Parathyroid adenoma (tissue), 2 donors: ENCODE results near the gene ISLR.

Source experiments
- H2AFZ ChIP-seq: fragments of 300-600 bp; sonication (generic); one replicate; pipeline ENCODE4 v1.7.0; 2017; ENCODE audit warnings: antibody characterized with exemption, mild to moderate bottlenecking
- H3K27ac ChIP-seq: fragments of 300-600 bp; sonication (generic); one replicate; pipeline ENCODE4 v1.7.0; 2017
- H3K27me3 ChIP-seq: fragments of 300-600 bp; sonication (generic); one replicate; pipeline ENCODE4 v1.7.0; 2017; ENCODE audit warnings: low read length; ENCODE audit not compliant: control insufficient read depth, insufficient read depth
- H3K36me3 ChIP-seq: fragments of 300-600 bp; sonication (generic); one replicate; pipeline ENCODE4 v1.7.0; 2017; ENCODE audit warnings: low read length; ENCODE audit not compliant: control insufficient read depth, insufficient read depth
- H3K4me1 ChIP-seq: fragments of 300-600 bp; sonication (generic); one replicate; pipeline ENCODE4 v1.7.0; 2017; ENCODE audit warnings: control low read depth
- H3K4me2 ChIP-seq: fragments of 300-600 bp; sonication (generic); one replicate; pipeline ENCODE4 v1.7.0; 2017; ENCODE audit warnings: low read length
- H3K4me3 ChIP-seq: fragments of 300-600 bp; sonication (generic); one replicate; pipeline ENCODE4 v1.7.0; 2017; ENCODE audit warnings: low read depth, low read length
- H3K79me2 ChIP-seq: fragments of 300-600 bp; sonication (generic); one replicate; pipeline ENCODE4 v1.7.0; 2017; ENCODE audit warnings: control low read depth
- H3K9ac ChIP-seq: fragments of 300-600 bp; sonication (generic); one replicate; pipeline ENCODE4 v1.7.0; 2017; ENCODE audit warnings: mild to moderate bottlenecking
- H3K9me3 ChIP-seq: fragments of 300-600 bp; sonication (generic); one replicate; pipeline ENCODE4 v1.7.0; 2017; ENCODE audit warnings: low read length; ENCODE audit not compliant: control insufficient read depth
- TF ChIP-seq, protein P1 (sequence below): fragments of 300-600 bp; sonication (generic); IDR thresholded peaks from one replicate; pipeline ENCODE4 v1.7.0; 2017; ENCODE audit warnings: antibody characterized with exemption, mild to moderate bottlenecking
- donor health status: primary hyperparathyroidism.

ISLR gene

DNA sequence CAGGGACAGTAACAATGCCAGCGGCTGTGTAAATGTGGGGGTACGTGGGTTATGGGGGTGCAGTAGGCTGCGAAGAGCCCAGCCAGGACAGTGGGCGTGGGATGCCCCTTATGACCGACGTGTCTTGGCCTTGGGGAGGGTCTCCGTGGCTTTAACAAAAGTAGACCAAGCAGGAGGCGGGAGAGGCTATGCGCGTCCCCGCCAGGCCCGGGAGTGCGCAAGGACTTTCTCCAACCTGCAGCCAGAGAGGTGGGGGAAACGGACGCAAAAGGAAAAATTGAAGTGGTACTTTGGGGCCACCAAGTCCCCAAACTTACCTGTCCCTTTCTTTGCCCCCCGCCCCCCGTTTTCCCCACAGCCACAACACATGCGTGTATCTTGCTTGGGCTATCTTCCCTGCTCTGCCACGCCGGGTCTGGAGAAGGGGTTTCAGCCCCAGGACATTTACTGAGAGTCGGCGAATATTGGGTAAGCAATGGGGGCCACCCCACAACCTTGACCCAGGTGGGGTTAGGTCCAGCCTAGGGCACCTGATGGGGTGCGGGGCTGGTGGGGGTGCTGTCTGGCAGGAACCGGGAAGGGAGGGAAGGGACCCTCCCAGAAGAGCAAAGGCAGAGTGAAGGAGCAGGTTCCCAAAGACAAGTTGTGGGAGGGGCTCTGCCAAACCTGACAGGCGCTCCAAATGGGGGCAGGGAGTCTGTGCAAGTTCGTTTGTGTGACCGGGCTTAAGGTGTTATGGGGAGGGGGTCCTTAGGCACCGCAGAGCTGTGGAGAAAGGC, 42.5 kb upstream of the ISLR start:
- H3K27ac ChIP-seq, result no peak overlapping the region
- H3K4me3 ChIP-seq, result no peak overlapping the region
- no peak overlapping the region for H3K4me2 ChIP-seq
- no peaks in the 10 kb centered on the region for H3K4me1 ChIP-seq
- H3K79me2 ChIP-seq, result no peaks in the 10 kb centered on the region
- peaks cover 6% of the 10 kb centered on the region for H3K27me3 ChIP-seq
- H3K36me3 ChIP-seq, result no peaks in the 10 kb centered on the region
- H3K9me3 ChIP-seq, result no peaks in the 10 kb centered on the region
- no peak overlapping the region for H2AFZ ChIP-seq
- TF ChIP-seq, protein P1, sequence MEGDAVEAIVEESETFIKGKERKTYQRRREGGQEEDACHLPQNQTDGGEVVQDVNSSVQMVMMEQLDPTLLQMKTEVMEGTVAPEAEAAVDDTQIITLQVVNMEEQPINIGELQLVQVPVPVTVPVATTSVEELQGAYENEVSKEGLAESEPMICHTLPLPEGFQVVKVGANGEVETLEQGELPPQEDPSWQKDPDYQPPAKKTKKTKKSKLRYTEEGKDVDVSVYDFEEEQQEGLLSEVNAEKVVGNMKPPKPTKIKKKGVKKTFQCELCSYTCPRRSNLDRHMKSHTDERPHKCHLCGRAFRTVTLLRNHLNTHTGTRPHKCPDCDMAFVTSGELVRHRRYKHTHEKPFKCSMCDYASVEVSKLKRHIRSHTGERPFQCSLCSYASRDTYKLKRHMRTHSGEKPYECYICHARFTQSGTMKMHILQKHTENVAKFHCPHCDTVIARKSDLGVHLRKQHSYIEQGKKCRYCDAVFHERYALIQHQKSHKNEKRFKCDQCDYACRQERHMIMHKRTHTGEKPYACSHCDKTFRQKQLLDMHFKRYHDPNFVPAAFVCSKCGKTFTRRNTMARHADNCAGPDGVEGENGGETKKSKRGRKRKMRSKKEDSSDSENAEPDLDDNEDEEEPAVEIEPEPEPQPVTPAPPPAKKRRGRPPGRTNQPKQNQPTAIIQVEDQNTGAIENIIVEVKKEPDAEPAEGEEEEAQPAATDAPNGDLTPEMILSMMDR, result no peak
- no peak overlapping the region for H3K9ac ChIP-seq

DNA sequence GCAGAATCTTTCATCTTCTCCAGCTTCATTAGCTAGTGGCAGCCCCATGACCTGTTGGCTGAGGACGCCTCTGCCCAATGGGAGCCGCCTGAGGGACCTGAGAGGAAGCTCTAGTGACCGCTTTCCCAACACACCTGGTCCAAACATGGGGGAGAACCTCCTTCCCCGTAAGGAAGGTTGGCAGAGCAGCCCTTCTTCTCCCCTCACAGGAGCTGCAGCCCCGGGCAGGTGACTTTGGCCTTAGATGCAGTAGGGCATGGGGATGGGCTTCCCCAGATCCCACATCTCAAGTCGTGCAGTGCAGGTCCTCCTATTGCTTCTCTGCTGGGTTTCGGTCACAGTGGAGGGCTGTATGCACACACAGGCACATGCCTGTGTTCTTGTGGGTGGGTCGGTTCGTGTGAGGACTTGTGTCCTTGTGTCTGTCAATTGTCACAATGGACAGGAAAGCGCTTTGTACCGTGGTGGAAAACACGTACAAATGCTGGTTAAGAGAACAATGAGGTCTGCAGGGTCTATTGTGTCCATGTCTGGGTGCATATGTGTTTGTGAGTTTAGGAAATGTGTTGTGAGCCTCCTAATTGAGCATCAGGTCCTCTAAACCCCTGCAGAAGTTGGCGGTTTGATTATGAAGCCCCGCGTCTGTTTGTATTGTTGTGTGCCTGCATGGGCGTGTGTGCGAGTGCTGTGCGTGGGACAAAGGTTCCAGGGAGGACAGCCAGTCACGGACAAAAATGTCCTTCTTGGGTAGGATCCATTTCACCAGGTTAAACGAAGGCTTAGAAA, 41.7 kb upstream of the ISLR start:
- Histone ChIP-seq H3K36me3 (no peaks in the 10 kb centered on the region), H3K4me3 (no peak overlapping the region), H3K27me3 (peaks cover 6% of the 10 kb centered on the region)

DNA sequence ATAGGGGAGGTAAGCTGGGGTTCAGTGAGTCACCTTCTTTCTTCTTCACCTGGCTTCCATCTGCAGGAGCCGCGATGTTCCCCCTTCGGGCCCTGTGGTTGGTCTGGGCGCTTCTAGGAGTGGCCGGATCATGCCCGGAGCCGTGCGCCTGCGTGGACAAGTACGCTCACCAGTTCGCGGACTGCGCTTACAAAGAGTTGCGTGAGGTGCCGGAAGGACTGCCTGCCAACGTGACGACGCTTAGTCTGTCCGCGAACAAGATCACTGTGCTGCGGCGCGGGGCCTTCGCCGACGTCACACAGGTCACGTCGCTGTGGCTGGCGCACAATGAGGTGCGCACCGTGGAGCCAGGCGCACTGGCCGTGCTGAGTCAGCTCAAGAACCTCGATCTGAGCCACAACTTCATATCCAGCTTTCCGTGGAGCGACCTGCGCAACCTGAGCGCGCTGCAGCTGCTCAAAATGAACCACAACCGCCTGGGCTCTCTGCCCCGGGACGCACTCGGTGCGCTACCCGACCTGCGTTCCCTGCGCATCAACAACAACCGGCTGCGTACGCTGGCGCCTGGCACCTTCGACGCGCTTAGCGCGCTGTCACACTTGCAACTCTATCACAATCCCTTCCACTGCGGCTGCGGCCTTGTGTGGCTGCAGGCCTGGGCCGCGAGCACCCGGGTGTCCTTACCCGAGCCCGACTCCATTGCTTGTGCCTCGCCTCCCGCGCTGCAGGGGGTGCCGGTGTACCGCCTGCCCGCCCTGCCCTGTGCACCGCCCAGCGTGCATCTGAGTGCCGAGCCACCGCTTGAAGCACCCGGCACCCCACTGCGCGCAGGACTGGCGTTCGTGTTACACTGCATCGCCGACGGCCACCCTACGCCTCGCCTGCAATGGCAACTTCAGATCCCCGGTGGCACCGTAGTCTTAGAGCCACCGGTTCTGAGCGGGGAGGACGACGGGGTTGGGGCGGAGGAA, 40.5 kb upstream of the ISLR start:
- no peak overlapping the region for H2AFZ ChIP-seq
- TF ChIP-seq, protein P1, result no peak
- no peak overlapping the region for H3K9ac ChIP-seq
- no peak overlapping the region for H3K4me2 ChIP-seq
- no peak overlapping the region for H3K27ac ChIP-seq
- no peaks in the 10 kb centered on the region for H3K36me3 ChIP-seq
- no peaks in the 10 kb centered on the region for H3K4me1 ChIP-seq
- no peaks in the 10 kb centered on the region for H3K79me2 ChIP-seq
- peaks cover 6% of the 10 kb centered on the region for H3K27me3 ChIP-seq
- no peaks in the 10 kb centered on the region for H3K9me3 ChIP-seq
- H3K4me3 ChIP-seq, result no peak overlapping the region

More for the DNA sequence above, 41.7 kb upstream of the ISLR start:
- no peak overlapping the region for H2AFZ ChIP-seq
- no peaks in the 10 kb centered on the region for H3K4me1 ChIP-seq
- no peaks in the 10 kb centered on the region for H3K9me3 ChIP-seq
- no peak overlapping the region for H3K9ac ChIP-seq
- no peak overlapping the region for H3K4me2 ChIP-seq
- TF ChIP-seq, protein P1, result no peak
- H3K27ac ChIP-seq, result no peak overlapping the region
- H3K79me2 ChIP-seq, result no peaks in the 10 kb centered on the region

DNA sequence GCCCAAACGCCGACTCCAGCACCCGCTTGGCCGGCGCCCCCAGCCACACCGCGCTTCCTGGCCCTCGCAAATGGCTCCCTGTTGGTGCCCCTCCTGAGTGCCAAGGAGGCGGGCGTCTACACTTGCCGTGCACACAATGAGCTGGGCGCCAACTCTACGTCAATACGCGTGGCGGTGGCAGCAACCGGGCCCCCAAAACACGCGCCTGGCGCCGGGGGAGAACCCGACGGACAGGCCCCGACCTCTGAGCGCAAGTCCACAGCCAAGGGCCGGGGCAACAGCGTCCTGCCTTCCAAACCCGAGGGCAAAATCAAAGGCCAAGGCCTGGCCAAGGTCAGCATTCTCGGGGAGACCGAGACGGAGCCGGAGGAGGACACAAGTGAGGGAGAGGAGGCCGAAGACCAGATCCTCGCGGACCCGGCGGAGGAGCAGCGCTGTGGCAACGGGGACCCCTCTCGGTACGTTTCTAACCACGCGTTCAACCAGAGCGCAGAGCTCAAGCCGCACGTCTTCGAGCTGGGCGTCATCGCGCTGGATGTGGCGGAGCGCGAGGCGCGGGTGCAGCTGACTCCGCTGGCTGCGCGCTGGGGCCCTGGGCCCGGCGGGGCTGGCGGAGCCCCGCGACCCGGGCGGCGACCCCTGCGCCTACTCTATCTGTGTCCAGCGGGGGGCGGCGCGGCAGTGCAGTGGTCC, 39.7 kb upstream of the ISLR start:
- H3K4me2 ChIP-seq, result no peak overlapping the region
- no peak overlapping the region for H3K9ac ChIP-seq
- no peaks in the 10 kb centered on the region for H3K4me1 ChIP-seq
- no peak overlapping the region for H2AFZ ChIP-seq
- no peaks in the 10 kb centered on the region for H3K36me3 ChIP-seq
- H3K4me3 ChIP-seq, result no peak overlapping the region
- H3K79me2 ChIP-seq, result no peaks in the 10 kb centered on the region
- TF ChIP-seq, protein P1, result no peak
- no peaks in the 10 kb centered on the region for H3K9me3 ChIP-seq
- H3K27ac ChIP-seq, result no peak overlapping the region
- peaks cover 3% of the 10 kb centered on the region for H3K27me3 ChIP-seq
